Peyer's patch (tissue), 4 donors: ENCODE results near the gene SLC47A1.

ENCODE experiments used
- POLR2A ChIP-seq, 2 donors: fragments of 450-650 bp; IDR thresholded peaks; one replicate each; pipeline ENCODE4 v1.5.1; 2017; ENCODE audit warnings: antibody characterized with exemption in 2 of 2, mild to moderate bottlenecking in 2 of 2, moderate library complexity in 2 of 2
- TF ChIP-seq, protein P1 (sequence below), 6 experiments: fragments of 450-650 bp in 4 of 6; fragments of 200-600 bp in 2 of 6; sonication (generic) in 1 of 6; IDR thresholded peaks; one replicate each; pipeline ENCODE4 v1.5.1; 2017 to 2019; ENCODE audit warnings: antibody characterized with exemption in 6 of 6, mild to moderate bottlenecking in 3 of 6, moderate library complexity in 1 of 6

DNA sequence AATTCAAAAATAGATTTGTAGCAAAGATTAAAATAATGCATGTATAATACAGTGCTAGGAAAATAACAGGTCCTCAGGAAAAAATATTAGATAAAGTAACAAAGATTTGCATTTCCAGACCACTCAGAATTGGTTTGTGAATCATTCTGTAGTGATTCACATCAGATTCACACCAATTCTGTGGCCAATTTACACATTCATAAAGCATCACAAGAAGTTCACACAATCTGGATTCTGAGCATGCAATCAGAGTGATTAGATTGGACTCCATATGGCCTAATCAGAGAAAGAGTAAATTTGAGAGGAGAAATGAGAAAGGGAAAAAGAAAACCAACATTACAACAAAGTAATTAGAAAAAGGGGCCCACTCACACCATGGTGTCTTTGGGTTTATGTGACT lies 36.0 kb upstream of the SLC47A1 start:
- TF ChIP-seq POLR2A (IDR thresholded peaks at IDR 0.05): no peak
- TF ChIP-seq, protein P1, sequence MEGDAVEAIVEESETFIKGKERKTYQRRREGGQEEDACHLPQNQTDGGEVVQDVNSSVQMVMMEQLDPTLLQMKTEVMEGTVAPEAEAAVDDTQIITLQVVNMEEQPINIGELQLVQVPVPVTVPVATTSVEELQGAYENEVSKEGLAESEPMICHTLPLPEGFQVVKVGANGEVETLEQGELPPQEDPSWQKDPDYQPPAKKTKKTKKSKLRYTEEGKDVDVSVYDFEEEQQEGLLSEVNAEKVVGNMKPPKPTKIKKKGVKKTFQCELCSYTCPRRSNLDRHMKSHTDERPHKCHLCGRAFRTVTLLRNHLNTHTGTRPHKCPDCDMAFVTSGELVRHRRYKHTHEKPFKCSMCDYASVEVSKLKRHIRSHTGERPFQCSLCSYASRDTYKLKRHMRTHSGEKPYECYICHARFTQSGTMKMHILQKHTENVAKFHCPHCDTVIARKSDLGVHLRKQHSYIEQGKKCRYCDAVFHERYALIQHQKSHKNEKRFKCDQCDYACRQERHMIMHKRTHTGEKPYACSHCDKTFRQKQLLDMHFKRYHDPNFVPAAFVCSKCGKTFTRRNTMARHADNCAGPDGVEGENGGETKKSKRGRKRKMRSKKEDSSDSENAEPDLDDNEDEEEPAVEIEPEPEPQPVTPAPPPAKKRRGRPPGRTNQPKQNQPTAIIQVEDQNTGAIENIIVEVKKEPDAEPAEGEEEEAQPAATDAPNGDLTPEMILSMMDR (IDR thresholded peaks at IDR 0.05): no peak
